ENCODE data around the gene TTC34.

TTC34 gene

DNA sequence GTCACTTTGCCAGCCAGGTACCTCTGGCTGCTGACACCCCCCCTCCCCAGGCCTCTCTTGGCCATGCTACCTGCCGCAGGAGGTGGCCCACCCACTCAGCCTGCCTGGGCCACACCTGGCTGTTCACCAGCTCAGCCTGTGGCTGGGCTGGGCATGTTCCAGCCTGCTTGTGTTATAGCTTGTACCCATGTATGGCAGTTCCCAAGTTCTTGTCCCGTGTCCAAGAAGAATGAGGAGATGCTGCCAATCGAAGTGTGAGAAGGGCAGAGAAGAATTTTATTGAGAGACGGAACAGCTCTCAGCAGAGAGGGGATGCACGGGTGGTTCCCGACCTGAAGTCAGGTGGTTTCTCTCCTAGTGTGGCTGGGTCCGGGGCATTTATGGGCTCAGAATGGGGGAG lies 164.8 kb downstream of the TTC34 start:
- Histone ChIP-seq H3K79me2 (ENCODE audit: control insufficient read depth, insufficient read depth, low read length, unreplicated experiment) (no peaks in the 10 kb centered on the region), H3K27me3 (ENCODE audit: insufficient read depth, low read length) (peaks cover 12% of the 10 kb centered on the region), H3K4me1 (ENCODE audit: control insufficient read depth, insufficient read depth, low read length, unreplicated experiment) (no peaks in the 10 kb centered on the region), H2AFZ (ENCODE audit: low read length, unreplicated experiment) (no peak overlapping the region), H3K36me3 (ENCODE audit: insufficient read depth, low read length) (no peaks in the 10 kb centered on the region), H3K4me3 (ENCODE audit: low read depth, low read length) (no peak overlapping the region), H3K27ac (ENCODE audit: low read depth, low read length) (no peak overlapping the region)

DNA sequence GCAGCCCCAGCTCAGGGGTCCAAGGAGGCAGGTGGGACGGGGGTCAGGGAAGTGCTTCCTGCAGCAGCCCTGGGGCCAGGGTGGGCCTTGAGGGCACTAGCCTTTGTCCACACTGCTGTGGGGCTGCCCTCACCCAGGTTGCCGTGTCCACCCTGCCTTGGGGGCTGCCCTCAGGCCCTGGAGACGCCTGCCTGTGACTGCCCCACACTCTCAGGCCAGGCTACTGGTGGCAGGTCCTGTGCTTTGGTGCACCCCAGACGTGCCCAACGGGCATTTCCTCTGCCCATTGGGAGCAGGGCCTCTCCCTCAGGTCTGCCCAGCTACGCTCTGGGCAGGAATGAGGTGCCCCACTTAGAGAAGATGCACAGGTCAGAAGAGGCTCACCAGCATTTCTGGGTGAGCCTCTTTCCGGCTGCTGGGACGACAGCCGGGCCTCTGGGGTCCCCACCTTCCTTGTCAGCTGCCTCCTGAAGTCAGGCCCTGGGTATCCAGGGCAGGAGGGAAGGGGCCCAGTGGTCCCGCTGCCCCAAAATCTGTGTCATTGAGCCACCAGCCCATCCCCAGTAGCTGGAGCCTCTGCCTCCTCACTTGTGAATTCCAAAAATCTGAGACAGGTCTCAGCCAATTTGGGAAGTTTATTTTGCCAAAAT lies 166.0 kb downstream of the TTC34 start:
- Histone ChIP-seq H3K36me3 (ENCODE audit: insufficient read depth, low read length) (no peaks in the 10 kb centered on the region), H2AFZ (ENCODE audit: low read length, unreplicated experiment) (no peak overlapping the region)

DNA sequence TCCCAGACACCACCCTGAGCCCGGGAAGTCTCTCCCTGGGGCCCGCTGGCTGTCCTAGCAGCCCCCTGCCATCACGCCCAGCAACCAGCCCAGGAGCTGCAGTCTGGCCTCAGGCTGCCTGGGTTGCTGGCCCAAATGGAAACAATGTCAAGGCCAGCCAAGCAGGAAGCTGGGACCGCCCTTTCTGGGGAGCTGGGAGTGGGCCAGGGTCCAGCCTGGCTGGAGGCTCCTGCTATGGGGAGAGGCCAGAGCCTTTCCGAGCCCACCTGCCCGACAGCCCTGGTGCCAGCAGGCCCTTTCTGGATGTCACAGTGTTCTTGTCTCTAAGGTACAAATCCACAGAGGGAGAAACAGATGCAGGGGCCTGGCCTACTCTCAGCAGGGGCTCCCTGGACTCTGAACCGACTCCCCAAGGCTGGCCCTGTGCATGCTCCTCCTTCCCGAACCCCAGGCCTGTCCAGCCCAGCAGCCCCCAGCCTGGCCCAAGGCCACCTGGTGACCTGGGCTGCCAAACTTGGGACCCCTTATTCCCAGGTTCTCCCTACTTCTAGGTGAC lies 167.5 kb downstream of the TTC34 start:
- no peaks in the 10 kb centered on the region for H3K4me1 ChIP-seq (ENCODE audit: control insufficient read depth, insufficient read depth, low read length, unreplicated experiment)

More for the DNA sequence above, 166.0 kb downstream of the TTC34 start:
- Histone ChIP-seq H3K79me2 (ENCODE audit: control insufficient read depth, insufficient read depth, low read length, unreplicated experiment) (no peaks in the 10 kb centered on the region), H3K4me3 (ENCODE audit: low read depth, low read length) (no peak overlapping the region), H3K4me1 (ENCODE audit: control insufficient read depth, insufficient read depth, low read length, unreplicated experiment) (no peaks in the 10 kb centered on the region), H3K27me3 (ENCODE audit: insufficient read depth, low read length) (peaks cover 12% of the 10 kb centered on the region), H3K27ac (ENCODE audit: low read depth, low read length) (no peak overlapping the region)

DNA sequence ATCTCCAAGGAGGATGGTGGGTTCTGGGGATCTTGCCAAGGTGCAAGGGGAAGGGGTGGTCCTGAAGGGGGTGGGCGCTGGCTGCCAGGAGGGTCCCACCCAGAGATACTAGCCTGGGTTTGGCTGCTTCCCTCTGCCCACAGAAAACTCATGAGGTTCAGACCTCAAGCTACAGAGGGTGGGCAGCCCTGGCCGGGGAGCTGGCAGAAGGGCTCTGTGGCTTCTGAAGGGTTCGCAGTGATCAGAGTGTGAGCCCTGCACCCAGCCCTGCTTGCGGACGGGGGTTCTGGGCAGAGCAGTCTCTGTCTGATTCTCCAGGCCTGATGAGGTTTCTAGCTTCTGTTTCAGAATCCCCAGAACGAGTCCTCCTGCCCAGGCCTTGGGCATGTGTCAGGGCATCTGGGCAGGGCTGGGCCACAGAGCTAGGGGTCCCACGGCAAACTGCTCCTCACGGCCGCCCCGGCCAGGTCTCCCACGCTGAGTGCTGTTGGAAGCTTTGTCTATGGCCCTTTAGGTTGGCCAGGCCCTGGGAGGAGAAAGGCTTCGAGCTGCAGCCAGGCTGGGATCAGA lies 168.0 kb downstream of the TTC34 start:
- H3K4me1 ChIP-seq (ENCODE audit: control insufficient read depth, insufficient read depth, low read length, unreplicated experiment) = no peaks in the 10 kb centered on the region
- H3K4me3 ChIP-seq (ENCODE audit: low read depth, low read length) = no peak overlapping the region
- H2AFZ ChIP-seq (ENCODE audit: low read length, unreplicated experiment) = no peak overlapping the region
- no peak overlapping the region for H3K27ac ChIP-seq (ENCODE audit: low read depth, low read length)
- no peaks in the 10 kb centered on the region for H3K36me3 ChIP-seq (ENCODE audit: insufficient read depth, low read length)
- no peaks in the 10 kb centered on the region for H3K79me2 ChIP-seq (ENCODE audit: control insufficient read depth, insufficient read depth, low read length, unreplicated experiment)
- peaks cover 29% of the 10 kb centered on the region for H3K27me3 ChIP-seq (ENCODE audit: insufficient read depth, low read length)

More for the DNA sequence above, 167.5 kb downstream of the TTC34 start:
- H3K27ac ChIP-seq (ENCODE audit: low read depth, low read length) = no peak overlapping the region
- H2AFZ ChIP-seq (ENCODE audit: low read length, unreplicated experiment) = no peak overlapping the region
- H3K4me3 ChIP-seq (ENCODE audit: low read depth, low read length) = no peak overlapping the region
- peaks cover 23% of the 10 kb centered on the region for H3K27me3 ChIP-seq (ENCODE audit: insufficient read depth, low read length)
- no peaks in the 10 kb centered on the region for H3K36me3 ChIP-seq (ENCODE audit: insufficient read depth, low read length)
- no peaks in the 10 kb centered on the region for H3K79me2 ChIP-seq (ENCODE audit: control insufficient read depth, insufficient read depth, low read length, unreplicated experiment)

DNA sequence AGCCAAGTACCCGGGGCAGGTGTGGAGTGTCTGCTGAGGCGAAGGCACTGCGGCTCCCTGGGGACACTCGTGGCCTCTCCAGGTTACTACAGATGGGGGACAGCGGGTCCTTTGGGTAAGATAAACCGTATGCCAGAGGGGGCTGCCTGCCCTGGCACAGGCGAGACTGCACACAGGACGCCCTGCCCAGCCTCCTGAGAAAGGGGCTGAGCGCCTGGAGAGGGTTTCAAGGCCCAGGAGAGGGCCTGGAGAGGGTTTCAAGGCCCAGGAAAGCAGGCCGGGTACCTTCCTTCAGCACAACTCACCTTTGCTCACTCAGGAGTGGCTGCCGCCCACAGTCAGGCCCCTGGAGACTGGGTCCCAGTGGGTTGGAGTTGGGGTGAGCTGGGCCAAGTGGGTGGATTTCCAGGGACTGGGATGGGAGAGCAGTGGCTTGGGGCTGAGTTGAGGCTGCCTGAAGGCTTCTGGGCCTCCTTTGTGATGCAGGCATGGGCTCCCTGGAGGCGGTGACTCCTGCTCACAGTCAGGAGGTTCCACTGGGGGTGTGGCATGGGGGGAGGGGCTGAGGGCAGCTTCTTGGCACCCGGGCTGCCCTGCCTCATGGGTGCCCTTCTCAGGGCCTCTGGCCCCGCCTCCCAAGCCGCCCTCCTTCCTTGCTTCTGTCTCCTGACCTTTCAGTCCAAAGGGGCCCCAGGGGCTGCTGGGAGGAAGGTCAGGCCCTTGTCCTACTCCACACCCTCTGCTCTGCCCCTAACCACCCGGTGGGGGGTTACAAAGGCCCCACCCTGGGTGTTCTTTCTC lies 168.7 kb downstream of the TTC34 start, which contains the start of gene MMEL1:
Gene MMEL1 (minus strand): TSS at position 456 of the 801 bp plus-strand sequence. CDS start 3,532 bp downstream, outside the sequence.
- Histone ChIP-seq H3K4me1 (ENCODE audit: control insufficient read depth, insufficient read depth, low read length, unreplicated experiment) (no peaks in the 10 kb centered on the region), H3K27ac (ENCODE audit: low read depth, low read length) (no peak within 1 kb of the TSS), H3K79me2 (ENCODE audit: control insufficient read depth, insufficient read depth, low read length, unreplicated experiment) (no peaks in the 10 kb centered on the region), H3K4me3 (ENCODE audit: low read depth, low read length) (no peak within 1 kb of the TSS), H3K27me3 (ENCODE audit: insufficient read depth, low read length) (peaks cover 35% of the 10 kb centered on the region), H2AFZ (ENCODE audit: low read length, unreplicated experiment) (no peak within 1 kb of the TSS), H3K36me3 (ENCODE audit: insufficient read depth, low read length) (no peaks in the 10 kb centered on the region)

DNA sequence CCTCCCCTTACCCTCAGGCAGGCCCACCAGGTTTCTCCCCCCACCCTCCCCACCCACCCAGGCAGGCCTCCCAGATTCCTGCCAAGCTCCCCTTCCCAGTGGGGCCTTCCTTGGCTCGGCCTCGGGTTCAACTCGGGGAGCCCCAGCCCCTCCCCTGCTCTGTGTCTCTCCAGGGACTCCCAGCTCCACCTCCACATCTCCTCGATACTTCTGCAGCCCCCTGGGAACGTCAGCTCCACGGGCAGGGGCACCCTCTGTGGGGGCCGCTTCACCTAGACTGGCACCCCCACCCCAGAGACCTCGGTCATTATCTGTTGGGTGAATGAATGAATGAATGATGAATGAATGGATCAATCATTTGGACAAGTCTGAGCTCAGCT lies 169.5 kb downstream of the TTC34 start:
- Histone ChIP-seq H3K27me3 (ENCODE audit: insufficient read depth, low read length) (peaks cover 39% of the 10 kb centered on the region), H3K4me1 (ENCODE audit: control insufficient read depth, insufficient read depth, low read length, unreplicated experiment) (no peaks in the 10 kb centered on the region), H3K27ac (ENCODE audit: low read depth, low read length) (no peak overlapping the region), H3K4me3 (ENCODE audit: low read depth, low read length) (no peak overlapping the region), H3K36me3 (ENCODE audit: insufficient read depth, low read length) (no peaks in the 10 kb centered on the region), H3K79me2 (ENCODE audit: control insufficient read depth, insufficient read depth, low read length, unreplicated experiment) (no peaks in the 10 kb centered on the region), H2AFZ (ENCODE audit: low read length, unreplicated experiment) (no peak overlapping the region)

DNA sequence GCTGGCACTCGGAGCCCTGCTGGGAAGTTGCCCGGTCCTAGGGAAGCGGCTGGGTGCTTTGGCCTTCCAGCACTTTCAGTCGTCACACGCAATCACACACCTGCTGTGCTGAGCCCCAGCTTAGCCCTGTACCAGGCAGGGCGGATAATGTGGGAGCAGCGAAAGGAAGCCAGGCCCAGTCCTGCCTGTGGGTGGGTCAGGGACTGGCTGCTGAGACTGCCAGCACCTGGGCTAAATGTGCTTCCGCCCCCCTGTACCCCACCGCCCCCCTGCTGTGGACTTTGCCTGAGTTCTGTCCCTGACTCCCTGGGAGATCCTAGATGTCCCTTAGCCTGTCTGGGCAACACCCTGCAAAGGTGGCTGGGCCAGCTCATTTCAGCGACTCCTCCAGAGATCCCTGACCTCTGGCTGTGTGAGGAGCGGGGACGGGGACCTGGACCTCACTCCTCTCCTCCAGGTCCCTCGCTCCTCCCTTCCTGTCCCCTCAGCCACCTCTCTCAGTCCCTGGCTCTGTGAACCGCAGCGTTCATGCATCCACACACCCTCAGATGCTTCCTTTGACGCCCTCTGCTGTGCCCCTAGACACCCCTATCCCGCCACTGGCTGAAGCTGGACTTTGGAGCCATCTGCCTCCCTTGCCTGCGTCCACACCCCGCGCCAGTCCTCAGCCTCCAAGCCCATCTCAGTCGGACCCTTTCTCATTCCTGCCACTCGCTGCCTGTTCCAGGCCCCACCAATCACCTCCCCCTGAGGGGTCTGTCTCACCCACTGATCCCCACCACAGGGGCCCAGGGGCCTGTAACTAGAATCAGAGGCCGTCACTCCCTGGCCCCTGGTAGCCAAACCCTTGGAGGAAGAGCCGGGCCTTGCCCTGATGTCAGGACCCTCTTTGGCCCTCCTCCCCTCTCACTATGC lies 170.1 kb downstream of the TTC34 start:
- no peaks in the 10 kb centered on the region for H3K36me3 ChIP-seq (ENCODE audit: insufficient read depth, low read length)
- peaks cover 43% of the 10 kb centered on the region for H3K27me3 ChIP-seq (ENCODE audit: insufficient read depth, low read length)
- no peaks in the 10 kb centered on the region for H3K4me1 ChIP-seq (ENCODE audit: control insufficient read depth, insufficient read depth, low read length, unreplicated experiment)
- H3K27ac ChIP-seq (ENCODE audit: low read depth, low read length) = no peak overlapping the region
- H3K4me3 ChIP-seq (ENCODE audit: low read depth, low read length) = no peak overlapping the region
- no peak overlapping the region for H2AFZ ChIP-seq (ENCODE audit: low read length, unreplicated experiment)
- H3K79me2 ChIP-seq (ENCODE audit: control insufficient read depth, insufficient read depth, low read length, unreplicated experiment) = no peaks in the 10 kb centered on the region

DNA sequence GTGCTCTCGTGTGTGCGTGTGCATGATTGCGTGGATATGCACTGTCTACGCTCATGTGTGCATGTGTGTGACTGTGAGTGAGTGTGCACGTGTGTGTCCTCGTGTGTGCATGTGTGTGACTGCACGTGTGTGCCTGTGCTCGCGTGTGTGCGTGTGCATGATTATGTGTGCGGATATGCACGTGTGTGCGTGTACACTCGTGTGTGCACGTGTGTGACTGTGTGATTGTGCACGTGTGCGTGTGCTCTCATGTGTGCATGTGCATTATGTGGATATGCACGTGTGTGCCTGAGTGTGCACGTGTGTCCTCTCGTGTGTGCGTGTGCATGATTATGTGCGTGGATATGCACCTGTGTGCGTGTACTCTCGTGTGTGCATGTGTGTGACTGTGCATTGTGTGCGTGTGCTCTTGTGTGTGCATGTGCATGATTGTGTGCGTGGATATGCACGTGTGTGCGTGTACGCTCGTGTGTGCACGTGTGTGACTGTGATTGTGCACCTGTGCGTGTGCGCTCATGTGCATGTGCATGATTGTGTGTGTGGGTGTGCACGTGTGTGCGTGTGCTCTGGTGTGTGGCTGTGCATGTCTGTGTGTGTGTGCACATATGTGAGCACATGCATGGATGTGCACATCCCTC lies 170.9 kb downstream of the TTC34 start:
- H3K36me3 ChIP-seq (ENCODE audit: insufficient read depth, low read length) = no peaks in the 10 kb centered on the region
- no peak overlapping the region for H2AFZ ChIP-seq (ENCODE audit: low read length, unreplicated experiment)
- H3K4me3 ChIP-seq (ENCODE audit: low read depth, low read length) = no peak overlapping the region
- no peak overlapping the region for H3K27ac ChIP-seq (ENCODE audit: low read depth, low read length)
- H3K79me2 ChIP-seq (ENCODE audit: control insufficient read depth, insufficient read depth, low read length, unreplicated experiment) = no peaks in the 10 kb centered on the region
- no peaks in the 10 kb centered on the region for H3K4me1 ChIP-seq (ENCODE audit: control insufficient read depth, insufficient read depth, low read length, unreplicated experiment)
- H3K27me3 ChIP-seq (ENCODE audit: insufficient read depth, low read length) = peaks cover 51% of the 10 kb centered on the region

DNA sequence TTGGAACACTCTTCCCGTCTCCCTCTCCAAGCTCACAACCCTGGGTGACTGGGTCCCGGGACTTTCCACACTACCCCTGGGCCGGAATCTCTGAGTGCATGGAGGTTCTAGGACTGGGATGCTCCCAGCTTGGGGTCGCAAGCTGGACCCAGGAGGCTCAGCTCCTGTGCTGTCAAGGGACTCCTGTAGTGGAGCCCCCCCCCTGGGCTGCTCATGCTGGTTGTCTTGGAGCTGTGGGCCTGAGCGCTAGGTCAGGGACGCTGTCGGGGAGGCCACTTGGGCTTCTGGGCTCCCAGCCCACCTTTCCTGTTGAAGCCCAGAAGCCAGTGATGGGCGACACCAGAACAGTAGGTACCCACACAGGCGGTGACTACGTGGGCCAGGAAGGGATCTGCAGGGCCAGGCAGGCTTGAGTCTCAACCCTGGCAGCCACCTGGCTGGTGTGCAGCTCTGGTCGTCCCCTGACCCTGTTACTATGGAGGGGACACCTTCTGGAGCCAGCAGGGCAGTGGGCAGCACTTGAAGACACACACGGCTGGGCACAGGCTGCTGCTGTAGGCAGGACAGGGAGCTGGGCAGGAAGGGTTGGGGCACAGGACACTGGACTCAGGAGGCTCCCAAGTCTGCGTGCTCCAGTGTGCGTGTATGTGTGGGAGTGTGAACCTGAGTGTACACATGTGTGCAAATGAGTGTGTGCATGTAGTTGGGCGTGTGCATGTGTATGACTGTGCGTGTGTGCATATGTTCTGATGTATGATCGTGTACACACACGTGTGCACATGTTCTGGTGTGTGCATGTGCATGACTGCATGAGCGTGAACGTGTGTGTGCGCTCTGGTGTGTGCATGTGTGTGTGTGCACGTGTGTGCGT lies 171.6 kb downstream of the TTC34 start:
- no peaks in the 10 kb centered on the region for H3K79me2 ChIP-seq (ENCODE audit: control insufficient read depth, insufficient read depth, low read length, unreplicated experiment)
- no peak overlapping the region for H2AFZ ChIP-seq (ENCODE audit: low read length, unreplicated experiment)
- peaks cover 52% of the 10 kb centered on the region for H3K27me3 ChIP-seq (ENCODE audit: insufficient read depth, low read length)
- no peaks in the 10 kb centered on the region for H3K4me1 ChIP-seq (ENCODE audit: control insufficient read depth, insufficient read depth, low read length, unreplicated experiment)
- H3K4me3 ChIP-seq (ENCODE audit: low read depth, low read length) = no peak overlapping the region
- no peaks in the 10 kb centered on the region for H3K36me3 ChIP-seq (ENCODE audit: insufficient read depth, low read length)
- no peak overlapping the region for H3K27ac ChIP-seq (ENCODE audit: low read depth, low read length)

All from ACC112 (cell line).